Caki2 (cell line): ENCODE data around the gene RPRD2. TPM values are rescaled to one million over a fixed set of nuclear protein-coding genes. Genes with fewer than 3 reads are reported as not detected.
"Not testable (repeated sequence)": the region's sequence is repeated elsewhere in the genome, so short reads cannot be mapped to it uniquely, and the experiment has no call there.

Experiments used
- DNase-seq: peaks from one replicate; pipeline ENCODE4 v3.0.0-alpha.2; 2015; ENCODE audit warnings: low read depth
- in situ Hi-C: cut with HindIII; loops from 2 replicates; pipeline ENCODE4 v1.10.0; 2016; ENCODE audit warnings: low sequenced_read_pairs, low pct_unique_long_range_greater_than_20kb, mixed read lengths
- total RNA-seq: library from RNA; depleted of rRNA; stranded (reverse); fragments of >200 nt; shearing (Covaris generic); gene quantifications from 2 replicates; pipeline ENCODE4 v1.2.3, GENCODE V29; 2014; ENCODE audit warnings: low replicate concordance; rRNA removed

Gene RPRD2
- 3.1 and 3.2 TPM in 2 replicates for total RNA-seq

GRCh38 chr1:150363426-150364230 lies at the start of gene RPRD2:
Gene RPRD2, plus strand, starts transcription at chr1:150364147. Its CDS starts 568 bp downstream, at chr1:150364715.
- peak; percentile 99 for DNase-seq
- in situ Hi-C loops, result no loop called here

DNA sequence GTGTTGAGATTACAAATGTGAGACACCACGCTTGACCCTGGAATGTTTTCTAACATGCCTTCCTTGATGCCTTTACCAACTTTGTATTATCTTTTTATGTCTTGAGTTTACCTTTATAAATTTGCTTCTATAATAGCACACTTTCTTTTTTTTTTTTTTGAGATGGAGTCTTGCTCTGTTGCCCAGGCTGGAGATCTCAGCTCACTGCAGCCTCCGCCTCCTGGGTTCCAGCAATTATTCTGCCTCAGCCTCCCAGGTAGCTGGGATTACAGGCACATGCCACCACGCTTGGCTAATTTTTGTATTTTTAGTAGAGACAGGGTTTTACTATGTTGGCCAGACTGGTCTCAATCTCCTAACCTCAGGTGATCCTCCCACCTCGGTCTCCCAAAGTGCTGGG lies 49.3 kb upstream of the RPRD2 start:
- DNase-seq, in situ Hi-C loops: not testable (repeated sequence)

GRCh38 chr1:150320667-150320978 lies 43.3 kb upstream of the RPRD2 start:
- in situ Hi-C loops, result no loop called here
- peak; percentile 31 for DNase-seq

GRCh38 chr1:150321826-150322166 lies 42.2 kb upstream of the RPRD2 start:
- no peak for DNase-seq
- in situ Hi-C loops, result no loop called here

DNA sequence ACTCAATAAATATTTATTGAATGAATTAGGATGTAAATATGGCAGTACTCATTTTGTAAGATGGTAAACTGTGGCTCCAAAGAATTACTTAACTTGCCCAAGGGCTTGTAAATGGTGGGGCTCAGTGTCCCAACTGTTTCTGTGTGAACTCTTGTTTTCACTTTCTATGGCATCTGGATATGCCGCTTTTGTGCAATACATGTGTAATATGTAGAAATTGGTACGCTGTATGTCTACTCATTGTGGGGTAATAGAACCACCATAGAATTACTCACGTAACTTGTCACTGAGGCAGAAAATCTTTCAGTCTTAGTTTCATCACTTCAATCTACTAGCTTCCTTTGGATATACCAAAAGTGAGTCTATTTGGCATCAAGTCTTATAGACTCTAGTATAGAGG lies 41.6 kb upstream of the RPRD2 start:
- DNase-seq, result no peak
- in situ Hi-C loops, result no loop called here

- in situ Hi-C loops, result no loop called here
- DNase-seq, result no peak
These were observed 31.2 kb upstream of the RPRD2 start for GRCh38 chr1:150332651-150333290.

- DNase-seq, result no peak
- in situ Hi-C loops, result no loop called here
These were observed 17.6 kb upstream of the RPRD2 start for GRCh38 chr1:150346316-150346715.

GRCh38 chr1:150352866-150353265 lies 11.1 kb upstream of the RPRD2 start:
- in situ Hi-C loops, result no loop called here
- no peak for DNase-seq

- in situ Hi-C loops, result no loop called here
- DNase-seq, result no peak
These were observed 1.1 kb upstream of the RPRD2 start for GRCh38 chr1:150362721-150363425.

- peak; percentile 73 for DNase-seq
- in situ Hi-C loops, result no loop called here
These were observed 470 bp downstream of the RPRD2 start for GRCh38 chr1:150364231-150365003.

DNA sequence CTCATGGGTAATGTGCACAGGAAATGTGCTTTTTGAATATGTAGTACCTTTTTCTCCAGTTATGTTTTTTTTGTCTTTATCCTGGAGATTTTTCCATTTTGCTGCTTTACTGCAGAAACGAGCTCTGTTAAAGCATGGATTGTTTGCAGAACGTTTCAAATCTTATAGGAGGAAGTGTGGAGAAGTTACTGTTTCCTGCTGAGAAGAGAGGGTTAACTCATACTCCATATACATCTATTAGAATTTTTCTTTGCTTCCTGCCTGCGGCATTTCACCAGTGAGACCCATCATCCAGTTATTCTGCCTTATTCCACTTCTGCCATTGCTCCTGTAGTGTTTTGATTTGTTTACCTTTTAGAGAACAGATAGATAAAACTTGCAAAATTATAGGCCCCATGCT lies 2.0 kb downstream of the RPRD2 start:
- peak; percentile 18 for DNase-seq
- in situ Hi-C loops, result no loop called here

DNA sequence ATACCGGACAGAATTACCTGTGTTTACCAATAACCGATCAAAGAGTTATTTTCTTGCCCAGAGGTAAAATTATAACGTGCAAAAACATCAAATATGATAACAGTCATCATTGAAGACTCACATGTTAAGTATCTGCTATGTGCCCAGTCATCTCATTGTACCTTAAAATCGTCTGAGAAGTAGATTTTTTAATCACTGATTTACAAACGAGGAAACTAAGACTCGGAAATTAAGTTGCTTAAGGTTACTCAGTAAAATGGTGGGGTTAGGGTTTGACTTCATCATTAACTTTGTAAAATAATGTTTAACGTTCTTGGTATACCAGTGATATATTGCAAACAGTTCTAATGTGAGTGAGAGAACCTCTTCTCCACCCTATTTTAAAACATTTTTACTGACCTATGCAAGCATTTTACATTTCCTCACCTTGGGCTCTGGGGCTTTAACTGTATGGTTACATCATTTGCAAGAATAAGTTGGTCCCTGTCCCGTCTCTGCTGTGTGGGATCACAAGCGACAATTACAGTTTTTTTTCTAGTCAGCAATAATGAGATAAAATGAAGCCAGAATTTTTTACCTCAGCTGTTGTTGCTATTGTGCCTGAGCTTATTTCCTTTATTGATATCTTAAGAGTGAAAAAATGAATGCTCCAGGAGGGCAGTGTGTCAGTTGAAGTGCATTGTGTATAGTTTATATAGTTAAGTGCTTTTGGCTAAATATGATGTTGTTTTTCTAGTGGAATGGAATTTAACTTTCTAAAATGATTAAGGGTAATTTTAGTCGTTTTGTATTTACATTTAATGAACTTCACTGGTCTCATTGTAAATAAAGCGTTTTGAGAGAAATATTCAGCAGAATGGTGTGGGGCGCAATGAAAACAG lies 2.7 kb downstream of the RPRD2 start:
- in situ Hi-C loops, result no loop called here
- DNase-seq, result peak; percentile 48

- in situ Hi-C loops, result no loop called here
- no peak for DNase-seq
These were observed 7.2 kb downstream of the RPRD2 start for GRCh38 chr1:150371110-150371509.

DNA sequence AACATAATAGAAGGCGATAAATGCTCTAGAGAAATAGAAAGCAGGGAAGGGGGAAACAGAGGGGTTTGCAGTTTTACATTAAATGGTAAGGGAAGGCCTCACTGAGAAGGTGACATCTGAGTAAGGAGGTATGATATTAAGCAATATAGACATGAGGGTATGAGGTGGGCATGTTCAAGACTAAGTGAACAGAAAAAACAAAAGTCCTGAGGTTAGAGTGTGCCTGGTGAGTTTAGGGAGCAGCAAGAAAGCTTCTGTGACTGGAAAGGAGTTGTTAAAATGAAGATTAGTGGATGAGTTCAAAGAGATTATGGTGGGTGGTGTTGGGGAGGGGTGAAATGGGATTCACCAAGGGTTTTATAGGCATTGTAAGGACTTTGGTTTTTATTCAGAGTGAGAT lies 8.6 kb downstream of the RPRD2 start:
- no peak for DNase-seq
- in situ Hi-C loops, result no loop called here

GRCh38 chr1:150376110-150376509 lies 12.2 kb downstream of the RPRD2 start:
- no peak for DNase-seq
- in situ Hi-C loops, result no loop called here

DNA sequence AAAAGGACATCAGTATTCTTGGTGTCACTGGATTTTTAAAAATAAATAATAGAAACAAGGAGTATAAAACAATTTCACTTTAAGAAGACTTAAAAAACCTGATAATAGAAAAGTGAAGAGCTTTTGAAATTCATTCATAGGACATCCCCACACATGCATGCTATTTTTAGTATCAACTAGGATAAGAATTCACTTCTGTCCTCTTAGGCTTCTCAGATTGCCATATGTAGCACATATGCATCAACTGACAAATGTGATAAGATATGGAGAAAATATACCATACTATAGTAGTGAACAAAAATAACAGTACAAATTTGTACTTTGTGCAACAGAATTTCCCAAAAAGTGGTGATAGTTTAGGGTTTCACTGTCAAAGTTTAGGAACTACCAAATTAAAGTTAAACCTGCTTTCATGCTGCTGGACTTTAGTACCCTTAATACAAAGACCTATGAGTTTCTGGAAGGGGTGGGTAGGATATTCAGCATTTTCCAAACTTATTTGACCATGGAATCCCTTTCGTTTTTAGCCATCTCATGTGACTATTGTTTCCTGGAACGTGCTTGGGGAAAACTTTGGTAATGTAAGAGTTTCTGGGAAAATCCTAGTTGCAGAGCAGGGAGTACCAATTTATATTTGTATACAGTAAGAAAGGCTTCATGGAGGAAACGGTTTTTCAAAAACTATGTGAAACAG lies 19.8 kb downstream of the RPRD2 start:
- in situ Hi-C loops, result no loop called here
- DNase-seq, result no peak
